Measurements from ENCODE around the gene GGA2.

The GGA2 gene

DNA sequence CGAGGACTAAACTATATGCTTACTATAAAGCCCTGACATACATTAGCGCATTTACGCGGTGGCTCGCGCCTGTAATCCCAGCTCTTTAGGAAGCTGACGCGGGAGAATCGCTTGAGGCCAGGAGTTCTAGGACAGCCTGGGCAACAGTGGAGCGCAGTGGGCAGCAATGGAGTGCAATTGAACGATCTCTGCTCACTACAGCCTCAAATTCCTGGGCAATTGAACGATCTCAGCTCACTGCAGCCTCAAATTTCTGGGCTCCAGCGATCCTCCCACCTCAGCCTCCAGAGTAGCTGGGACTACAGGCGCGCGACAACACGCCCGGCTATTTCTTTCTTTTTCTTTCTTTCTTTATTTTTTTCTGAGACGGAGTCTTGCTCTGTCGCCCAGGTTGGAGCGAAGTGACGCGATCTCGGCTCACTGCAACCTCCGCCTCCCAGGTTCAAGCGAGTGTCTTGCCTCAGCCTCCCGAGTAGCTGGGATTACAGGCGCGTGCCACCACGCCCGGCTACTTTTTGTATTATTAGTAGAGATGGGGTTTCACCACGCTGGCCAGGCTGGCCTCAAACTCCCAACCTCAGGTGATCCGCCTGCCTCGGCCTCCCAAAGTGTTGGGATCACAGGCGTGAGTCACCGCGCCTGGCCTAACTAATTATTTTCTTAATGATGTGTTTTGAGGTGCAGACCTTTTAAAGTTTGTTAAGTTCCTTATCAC is 56.8 kb downstream of the GGA2 start:
- TF ChIP-seq EP300 (IDR thresholded peaks at IDR 0.05; ENCODE audit: borderline replicate concordance): no peak
- no peak for TF ChIP-seq TCF12 (IDR thresholded peaks at IDR 0.05; ENCODE audit: low read depth)
- no peak for TF ChIP-seq NFIC (IDR thresholded peaks at IDR 0.05)
- TF ChIP-seq RAD21 (IDR thresholded peaks at IDR 0.05; ENCODE audit: low read depth): no peak
- no peak for TF ChIP-seq ZBTB7A (IDR thresholded peaks at IDR 0.05; ENCODE audit: low read depth)
- TF ChIP-seq, protein P1, sequence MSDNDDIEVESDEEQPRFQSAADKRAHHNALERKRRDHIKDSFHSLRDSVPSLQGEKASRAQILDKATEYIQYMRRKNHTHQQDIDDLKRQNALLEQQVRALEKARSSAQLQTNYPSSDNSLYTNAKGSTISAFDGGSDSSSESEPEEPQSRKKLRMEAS (IDR thresholded peaks at IDR 0.05): no peak
- no peak for TF ChIP-seq EGR1 (IDR thresholded peaks at IDR 0.05)
- TF ChIP-seq, protein P2, sequence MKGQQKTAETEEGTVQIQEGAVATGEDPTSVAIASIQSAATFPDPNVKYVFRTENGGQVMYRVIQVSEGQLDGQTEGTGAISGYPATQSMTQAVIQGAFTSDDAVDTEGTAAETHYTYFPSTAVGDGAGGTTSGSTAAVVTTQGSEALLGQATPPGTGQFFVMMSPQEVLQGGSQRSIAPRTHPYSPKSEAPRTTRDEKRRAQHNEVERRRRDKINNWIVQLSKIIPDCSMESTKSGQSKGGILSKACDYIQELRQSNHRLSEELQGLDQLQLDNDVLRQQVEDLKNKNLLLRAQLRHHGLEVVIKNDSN (IDR thresholded peaks at IDR 0.05): no peak
- TF ChIP-seq TEAD4 (IDR thresholded peaks at IDR 0.05): no peak
- TF ChIP-seq TAF1 (IDR thresholded peaks at IDR 0.05; ENCODE audit: low read depth): no peak
- no peak for TF ChIP-seq YY1 (IDR thresholded peaks at IDR 0.05; ENCODE audit: low read depth)
- TF ChIP-seq CEBPB (IDR thresholded peaks at IDR 0.05): no peak

DNA sequence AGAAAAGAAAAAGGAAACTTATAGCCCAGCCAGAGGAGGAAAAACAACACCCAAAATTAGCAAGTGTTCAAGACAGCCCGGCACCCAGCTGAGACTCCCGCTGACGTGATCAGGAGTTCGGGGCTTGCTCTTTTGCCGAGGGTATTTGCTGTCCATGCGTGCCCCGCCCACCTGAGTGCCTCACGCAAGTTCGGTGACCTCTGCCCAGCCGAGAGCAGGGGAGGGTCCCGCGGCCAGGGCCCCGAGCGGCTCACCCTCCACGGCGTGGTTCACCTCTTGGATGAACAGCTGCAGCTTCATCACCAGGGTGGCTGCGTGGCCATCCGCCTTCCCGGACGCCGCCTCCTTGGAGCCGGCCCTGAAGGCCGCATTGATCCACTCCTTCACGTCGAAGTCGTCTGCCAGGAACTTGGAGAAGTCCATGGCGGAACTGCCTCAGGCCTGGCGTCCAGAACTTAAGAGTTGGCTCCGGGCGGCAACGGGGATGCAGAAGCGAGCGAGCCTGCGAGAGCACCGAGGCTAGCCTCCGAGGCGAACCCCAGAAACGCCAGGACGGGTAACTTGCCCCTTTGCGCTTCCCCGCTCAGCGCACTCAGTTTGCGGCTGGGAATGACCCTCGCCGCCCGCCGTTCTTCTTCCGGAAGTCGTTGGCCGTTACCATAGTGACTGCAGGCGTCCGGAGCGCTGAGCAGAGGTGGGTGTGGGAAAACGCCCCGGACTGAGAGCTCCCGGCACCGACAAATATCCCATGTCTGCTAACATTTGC is 57.5 kb downstream of the GGA2 start, which contains the start of gene COG7:
Gene COG7 (minus strand): TSS at position 618 of the 766 bp plus-strand sequence. CDS start 195 bp downstream, at position 423.
- TF ChIP-seq TAF1 (IDR thresholded peaks at IDR 0.05; ENCODE audit: low read depth): peak; percentile 76
- TF ChIP-seq, protein P3, sequence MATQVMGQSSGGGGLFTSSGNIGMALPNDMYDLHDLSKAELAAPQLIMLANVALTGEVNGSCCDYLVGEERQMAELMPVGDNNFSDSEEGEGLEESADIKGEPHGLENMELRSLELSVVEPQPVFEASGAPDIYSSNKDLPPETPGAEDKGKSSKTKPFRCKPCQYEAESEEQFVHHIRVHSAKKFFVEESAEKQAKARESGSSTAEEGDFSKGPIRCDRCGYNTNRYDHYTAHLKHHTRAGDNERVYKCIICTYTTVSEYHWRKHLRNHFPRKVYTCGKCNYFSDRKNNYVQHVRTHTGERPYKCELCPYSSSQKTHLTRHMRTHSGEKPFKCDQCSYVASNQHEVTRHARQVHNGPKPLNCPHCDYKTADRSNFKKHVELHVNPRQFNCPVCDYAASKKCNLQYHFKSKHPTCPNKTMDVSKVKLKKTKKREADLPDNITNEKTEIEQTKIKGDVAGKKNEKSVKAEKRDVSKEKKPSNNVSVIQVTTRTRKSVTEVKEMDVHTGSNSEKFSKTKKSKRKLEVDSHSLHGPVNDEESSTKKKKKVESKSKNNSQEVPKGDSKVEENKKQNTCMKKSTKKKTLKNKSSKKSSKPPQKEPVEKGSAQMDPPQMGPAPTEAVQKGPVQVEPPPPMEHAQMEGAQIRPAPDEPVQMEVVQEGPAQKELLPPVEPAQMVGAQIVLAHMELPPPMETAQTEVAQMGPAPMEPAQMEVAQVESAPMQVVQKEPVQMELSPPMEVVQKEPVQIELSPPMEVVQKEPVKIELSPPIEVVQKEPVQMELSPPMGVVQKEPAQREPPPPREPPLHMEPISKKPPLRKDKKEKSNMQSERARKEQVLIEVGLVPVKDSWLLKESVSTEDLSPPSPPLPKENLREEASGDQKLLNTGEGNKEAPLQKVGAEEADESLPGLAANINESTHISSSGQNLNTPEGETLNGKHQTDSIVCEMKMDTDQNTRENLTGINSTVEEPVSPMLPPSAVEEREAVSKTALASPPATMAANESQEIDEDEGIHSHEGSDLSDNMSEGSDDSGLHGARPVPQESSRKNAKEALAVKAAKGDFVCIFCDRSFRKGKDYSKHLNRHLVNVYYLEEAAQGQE (IDR thresholded peaks at IDR 0.05; ENCODE audit: low read depth): no peak
- TF ChIP-seq, protein P2 (IDR thresholded peaks at IDR 0.05): no peak
- TF ChIP-seq, protein P1 (IDR thresholded peaks at IDR 0.05): peak; percentile 76
- TF ChIP-seq FOXM1 (IDR thresholded peaks at IDR 0.05; ENCODE audit: borderline replicate concordance, low read depth): no peak
- TF ChIP-seq EGR1 (IDR thresholded peaks at IDR 0.05): peak; percentile 52
- peak; percentile 58; the same call in 1 of the 2 replicates for TF ChIP-seq ZBTB7A (IDR thresholded peaks at IDR 0.05; ENCODE audit: low read depth)
- no peak for TF ChIP-seq NFIC (IDR thresholded peaks at IDR 0.05)
- no peak for TF ChIP-seq RAD21 (IDR thresholded peaks at IDR 0.05; ENCODE audit: low read depth)
- TF ChIP-seq TCF12 (IDR thresholded peaks at IDR 0.05; ENCODE audit: low read depth): no peak; the same call in 1 of the 2 replicates
- TF ChIP-seq EP300 (IDR thresholded peaks at IDR 0.05; ENCODE audit: borderline replicate concordance): no peak
- no peak for TF ChIP-seq TEAD4 (IDR thresholded peaks at IDR 0.05)
- no peak for TF ChIP-seq CREB1 (IDR thresholded peaks at IDR 0.05; ENCODE audit: low read depth)
- no peak for TF ChIP-seq CEBPB (IDR thresholded peaks at IDR 0.05)
- TF ChIP-seq YY1 (IDR thresholded peaks at IDR 0.05; ENCODE audit: low read depth): peak; percentile 42; the same call in 1 of the 2 replicates

DNA sequence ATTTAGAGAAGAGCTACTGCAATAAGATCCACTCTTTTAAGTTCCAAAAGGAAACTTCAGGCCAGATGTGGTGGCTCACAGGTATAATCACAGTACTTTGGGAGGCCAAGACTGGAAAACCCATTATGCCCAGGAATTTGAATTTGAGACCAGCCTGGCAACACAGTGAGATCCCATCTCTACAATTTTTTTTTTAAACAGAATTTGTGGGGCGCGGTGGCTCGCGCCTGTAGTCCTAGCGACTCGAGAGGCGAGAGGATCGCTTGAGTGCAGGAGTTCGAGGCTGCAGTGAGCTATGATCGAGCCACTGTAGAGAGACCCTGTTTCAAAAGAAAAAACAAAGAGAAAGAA is 58.1 kb downstream of the GGA2 start:
- no peak for TF ChIP-seq NFIC (IDR thresholded peaks at IDR 0.05)
- TF ChIP-seq, protein P1 (IDR thresholded peaks at IDR 0.05): no peak
- no peak for TF ChIP-seq EGR1 (IDR thresholded peaks at IDR 0.05)
- no peak for TF ChIP-seq CREB1 (IDR thresholded peaks at IDR 0.05; ENCODE audit: low read depth)
- TF ChIP-seq CEBPB (IDR thresholded peaks at IDR 0.05): no peak
- TF ChIP-seq TAF1 (IDR thresholded peaks at IDR 0.05; ENCODE audit: low read depth): no peak
- TF ChIP-seq YY1 (IDR thresholded peaks at IDR 0.05; ENCODE audit: low read depth): no peak
- no peak for TF ChIP-seq ZBTB7A (IDR thresholded peaks at IDR 0.05; ENCODE audit: low read depth)
- TF ChIP-seq TEAD4 (IDR thresholded peaks at IDR 0.05): no peak
- no peak for TF ChIP-seq TCF12 (IDR thresholded peaks at IDR 0.05; ENCODE audit: low read depth)
- no peak for TF ChIP-seq EP300 (IDR thresholded peaks at IDR 0.05; ENCODE audit: borderline replicate concordance)
- TF ChIP-seq, protein P2 (IDR thresholded peaks at IDR 0.05): no peak
- no peak for TF ChIP-seq FOXM1 (IDR thresholded peaks at IDR 0.05; ENCODE audit: borderline replicate concordance, low read depth)
- no peak for TF ChIP-seq RAD21 (IDR thresholded peaks at IDR 0.05; ENCODE audit: low read depth)
- TF ChIP-seq, protein P3 (IDR thresholded peaks at IDR 0.05; ENCODE audit: low read depth): no peak

DNA sequence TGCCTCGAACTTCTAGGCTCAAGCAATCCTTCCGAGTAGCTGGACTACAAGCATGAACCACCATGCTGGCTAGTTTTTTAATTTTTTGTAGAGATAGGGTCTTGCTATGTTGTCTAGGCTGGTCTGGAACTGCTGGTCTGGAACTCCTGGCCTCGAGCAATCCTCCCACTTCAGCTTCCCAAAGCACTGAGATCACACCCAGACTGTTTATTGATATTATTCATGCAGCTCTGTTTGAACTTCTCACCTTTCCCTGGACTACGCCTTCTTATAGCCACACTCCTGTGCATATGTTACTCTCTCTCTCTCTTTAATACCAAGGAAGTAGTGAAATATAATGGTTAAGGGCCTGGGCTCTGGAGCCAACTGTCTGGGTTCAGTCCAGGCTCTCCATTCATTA is 61.9 kb downstream of the GGA2 start:
- TF ChIP-seq RAD21 (IDR thresholded peaks at IDR 0.05; ENCODE audit: low read depth) (no peak), FOXM1 (IDR thresholded peaks at IDR 0.05; ENCODE audit: borderline replicate concordance, low read depth) (no peak), EGR1 (IDR thresholded peaks at IDR 0.05) (no peak), YY1 (IDR thresholded peaks at IDR 0.05; ENCODE audit: low read depth) (no peak), NFIC (IDR thresholded peaks at IDR 0.05) (no peak), TCF12 (IDR thresholded peaks at IDR 0.05; ENCODE audit: low read depth) (no peak), CREB1 (IDR thresholded peaks at IDR 0.05; ENCODE audit: low read depth) (no peak), EP300 (IDR thresholded peaks at IDR 0.05; ENCODE audit: borderline replicate concordance) (no peak), TAF1 (IDR thresholded peaks at IDR 0.05; ENCODE audit: low read depth) (no peak), ZBTB7A (IDR thresholded peaks at IDR 0.05; ENCODE audit: low read depth) (no peak), CEBPB (IDR thresholded peaks at IDR 0.05) (no peak), TEAD4 (IDR thresholded peaks at IDR 0.05) (no peak)
- TF ChIP-seq, protein P3 (IDR thresholded peaks at IDR 0.05; ENCODE audit: low read depth): no peak
- TF ChIP-seq, protein P2 (IDR thresholded peaks at IDR 0.05): no peak
- TF ChIP-seq, protein P1 (IDR thresholded peaks at IDR 0.05): no peak
